Omental fat pad (tissue), 4 donors: Measurements from ENCODE around the gene ARHGEF10L. TPM values are rescaled to one million over a fixed set of nuclear protein-coding genes. Genes with fewer than 3 reads are reported as not detected.

Source experiments
- ATAC-seq: fragments of 150-250 bp; one replicate; pipeline ENCODE4 v1.9.1; 2016; ENCODE audit warnings: mild to moderate bottlenecking, moderate library complexity; ENCODE audit not compliant: low FRiP score
- DNase-seq: peaks from one replicate; pipeline ENCODE4 v3.0.0-alpha.2; 2019; ENCODE audit warnings: low spot score
- total RNA-seq, 4 donors: library from RNA; depleted of rRNA; stranded (reverse); fragments of >200 nt; gene quantifications; one replicate each; pipeline ENCODE4 v1.1.0, GENCODE V29; 2016
- TF ChIP-seq, protein P1 (sequence below), 3 donors: fragments of 450-650 bp; IDR thresholded peaks; one replicate each; pipeline ENCODE4 v1.5.1; 2016 to 2017; ENCODE audit warnings: antibody characterized with exemption in 3 of 3, mild to moderate bottlenecking in 3 of 3, moderate library complexity in 2 of 3

The ARHGEF10L gene
- total RNA-seq, 4 donors from 2014 or later, result 17.3 to 59.0 (median 39.9) TPM

DNA sequence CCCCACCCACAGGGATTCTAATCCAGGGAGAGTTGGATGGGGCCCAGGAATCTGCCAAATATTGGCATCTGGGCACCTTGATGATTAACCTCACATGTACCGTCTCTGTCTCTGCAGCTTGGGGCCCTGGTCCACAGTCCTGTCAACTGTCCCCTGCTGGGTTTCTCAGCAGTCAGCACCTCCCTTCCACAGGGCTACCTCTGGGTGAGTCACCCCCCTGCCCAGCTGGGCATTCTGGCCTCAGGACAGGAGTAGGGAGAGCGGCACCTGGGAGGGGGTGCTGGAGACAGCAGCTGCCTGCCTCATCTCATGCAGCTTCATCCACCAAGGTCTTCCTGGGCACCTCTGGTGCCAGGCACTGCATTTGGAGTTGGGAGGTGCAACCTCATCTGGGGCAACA, 115.0 kb downstream of the ARHGEF10L start:
- no peak for DNase-seq
- ATAC-seq, result no peak
- TF ChIP-seq, protein P1, sequence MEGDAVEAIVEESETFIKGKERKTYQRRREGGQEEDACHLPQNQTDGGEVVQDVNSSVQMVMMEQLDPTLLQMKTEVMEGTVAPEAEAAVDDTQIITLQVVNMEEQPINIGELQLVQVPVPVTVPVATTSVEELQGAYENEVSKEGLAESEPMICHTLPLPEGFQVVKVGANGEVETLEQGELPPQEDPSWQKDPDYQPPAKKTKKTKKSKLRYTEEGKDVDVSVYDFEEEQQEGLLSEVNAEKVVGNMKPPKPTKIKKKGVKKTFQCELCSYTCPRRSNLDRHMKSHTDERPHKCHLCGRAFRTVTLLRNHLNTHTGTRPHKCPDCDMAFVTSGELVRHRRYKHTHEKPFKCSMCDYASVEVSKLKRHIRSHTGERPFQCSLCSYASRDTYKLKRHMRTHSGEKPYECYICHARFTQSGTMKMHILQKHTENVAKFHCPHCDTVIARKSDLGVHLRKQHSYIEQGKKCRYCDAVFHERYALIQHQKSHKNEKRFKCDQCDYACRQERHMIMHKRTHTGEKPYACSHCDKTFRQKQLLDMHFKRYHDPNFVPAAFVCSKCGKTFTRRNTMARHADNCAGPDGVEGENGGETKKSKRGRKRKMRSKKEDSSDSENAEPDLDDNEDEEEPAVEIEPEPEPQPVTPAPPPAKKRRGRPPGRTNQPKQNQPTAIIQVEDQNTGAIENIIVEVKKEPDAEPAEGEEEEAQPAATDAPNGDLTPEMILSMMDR (IDR thresholded peaks at IDR 0.05), result no peak

DNA sequence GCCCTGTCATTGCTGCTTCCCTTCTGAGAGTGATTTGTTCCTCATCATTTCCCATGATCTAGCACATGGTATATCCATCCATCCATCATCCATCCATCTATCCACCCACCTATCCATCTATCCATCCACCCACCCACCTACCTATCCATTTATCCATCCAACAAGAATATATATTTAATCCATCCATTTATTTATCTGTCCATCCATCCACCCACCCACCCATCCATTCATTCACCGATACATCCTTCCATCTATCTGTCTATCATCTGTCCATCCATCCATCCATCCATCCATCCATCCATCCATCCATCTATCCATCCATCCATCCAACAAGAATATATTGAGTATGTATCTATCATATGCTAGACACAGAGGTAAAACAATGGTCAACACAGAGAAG, 115.7 kb downstream of the ARHGEF10L start:
- ATAC-seq, result no peak
- TF ChIP-seq, protein P1 (IDR thresholded peaks at IDR 0.05), result no peak
- DNase-seq, result no peak

DNA sequence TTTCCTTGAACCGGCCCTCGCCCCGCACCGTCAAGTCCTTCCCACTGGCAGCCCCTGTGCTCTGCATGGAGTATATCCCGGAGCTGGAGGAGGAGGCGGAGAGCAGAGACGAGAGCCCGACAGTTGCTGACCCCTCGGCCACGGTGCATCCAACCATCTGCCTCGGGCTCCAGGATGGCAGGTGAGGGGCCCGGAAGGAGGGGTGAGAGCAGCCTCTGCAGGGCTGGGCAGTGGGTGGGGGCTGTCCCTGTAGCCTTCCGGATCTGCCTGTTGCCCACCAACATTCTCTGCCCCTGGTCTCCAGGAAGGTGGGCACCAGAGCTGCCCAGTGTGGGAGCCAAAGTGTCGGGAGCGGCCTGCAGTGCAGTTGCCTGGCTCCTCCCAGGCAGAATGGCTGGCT, 116.4 kb downstream of the ARHGEF10L start:
- DNase-seq (no peak), ATAC-seq (no peak)
- TF ChIP-seq, protein P1 (IDR thresholded peaks at IDR 0.05), result no peak

DNA sequence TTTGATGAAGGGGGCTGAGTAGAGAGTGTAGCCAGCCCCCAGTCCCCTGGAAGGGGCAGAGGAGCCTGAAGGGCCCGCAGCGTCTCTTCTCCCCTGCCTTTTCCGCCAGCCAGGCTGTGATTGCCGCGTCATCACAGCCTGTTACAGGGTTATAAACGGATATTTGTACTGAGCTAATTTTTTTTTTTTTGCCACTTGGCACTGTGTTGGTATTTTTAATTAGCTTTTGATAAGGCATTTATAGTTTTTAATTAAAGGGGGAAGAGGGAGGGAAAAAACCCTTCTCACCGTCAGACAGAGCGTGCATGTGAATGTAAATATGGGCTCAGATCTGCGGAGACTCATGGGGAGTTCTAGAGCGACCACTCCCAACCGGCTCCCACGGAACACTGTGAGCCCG, 117.9 kb downstream of the ARHGEF10L start:
- TF ChIP-seq, protein P1 (IDR thresholded peaks at IDR 0.05), result no peak
- no peak for DNase-seq
- ATAC-seq, result no peak

- TF ChIP-seq, protein P1 (IDR thresholded peaks at IDR 0.05), result no peak
- DNase-seq (no peak), ATAC-seq (no peak)
These were observed 119.3 kb downstream of the ARHGEF10L start for GRCh38 chr1:17658837-17659236.

DNA sequence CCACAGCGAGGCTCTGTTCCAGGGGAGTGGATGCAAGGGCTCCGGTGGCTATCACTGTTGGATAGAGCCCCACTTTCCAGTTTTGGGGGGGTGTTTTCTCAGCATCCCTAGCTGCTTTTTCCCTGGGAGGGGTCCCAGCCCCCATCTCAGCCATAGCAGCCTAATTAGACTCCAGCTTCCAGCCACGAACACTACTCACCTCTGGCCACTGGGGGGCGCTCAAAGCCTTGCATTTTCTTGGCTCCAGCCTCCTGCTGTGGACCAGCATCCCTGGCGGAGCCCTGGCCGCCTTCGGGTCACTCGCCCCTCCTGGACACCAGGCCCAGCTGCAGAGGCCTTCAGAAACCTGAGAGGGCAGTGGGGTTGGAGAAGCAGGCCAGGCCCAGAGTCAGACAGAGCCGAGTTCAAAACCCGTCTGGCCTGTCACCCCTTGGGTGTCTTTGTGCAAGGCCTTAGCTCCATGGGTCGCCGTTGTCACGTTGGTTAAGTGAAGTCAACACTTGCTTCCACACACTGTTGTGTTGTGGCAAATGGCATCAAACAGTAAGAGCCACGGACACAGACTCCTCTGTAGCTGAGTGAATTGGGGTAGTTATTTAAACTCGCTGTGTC, 122.2 kb downstream of the ARHGEF10L start:
- TF ChIP-seq, protein P1 (IDR thresholded peaks at IDR 0.05), result peak in 1 of 3 donors; percentile 44
- DNase-seq (peak; percentile 43), ATAC-seq (no peak)

- TF ChIP-seq, protein P1 (IDR thresholded peaks at IDR 0.05), result no peak
- DNase-seq, result no peak
- ATAC-seq, result no peak
These were observed 122.8 kb downstream of the ARHGEF10L start for GRCh38 chr1:17662296-17662695.
